WTC11 (cell line): Measurements from ENCODE around the gene ACTL8.

ENCODE experiments used
- AR ChIP-seq: fragments of 250-450 bp; sonication (Bioruptor Pico); IDR thresholded peaks from 2 replicates; pipeline ENCODE4 v1.9.0; 2021; ENCODE audit warnings: mild to moderate bottlenecking
- ATF3 ChIP-seq: sonication (generic); formaldehyde crosslinking; conservative IDR thresholded peaks from 2 replicates; pipeline ENCODE4 v1.8.1; 2022; ENCODE audit warnings: mild to moderate bottlenecking, missing genetic modification reagents

GRCh38 chr1:17770983-17771382, 15.8 kb downstream of the ACTL8 start:
- TF ChIP-seq AR (CRISPR knock-in tag): no peak
- no peak for TF ChIP-seq ATF3
